ENCODE data around the gene VTI1A. TPM values are rescaled to one million over a fixed set of nuclear protein-coding genes. Genes with fewer than 3 reads are reported as not detected.
A peak's percentile ranks its signal among the peaks of the same experiment; 100 is the strongest.

Gene VTI1A
- total RNA-seq, 1 donor from 2014 or later, result 32.6 TPM

DNA sequence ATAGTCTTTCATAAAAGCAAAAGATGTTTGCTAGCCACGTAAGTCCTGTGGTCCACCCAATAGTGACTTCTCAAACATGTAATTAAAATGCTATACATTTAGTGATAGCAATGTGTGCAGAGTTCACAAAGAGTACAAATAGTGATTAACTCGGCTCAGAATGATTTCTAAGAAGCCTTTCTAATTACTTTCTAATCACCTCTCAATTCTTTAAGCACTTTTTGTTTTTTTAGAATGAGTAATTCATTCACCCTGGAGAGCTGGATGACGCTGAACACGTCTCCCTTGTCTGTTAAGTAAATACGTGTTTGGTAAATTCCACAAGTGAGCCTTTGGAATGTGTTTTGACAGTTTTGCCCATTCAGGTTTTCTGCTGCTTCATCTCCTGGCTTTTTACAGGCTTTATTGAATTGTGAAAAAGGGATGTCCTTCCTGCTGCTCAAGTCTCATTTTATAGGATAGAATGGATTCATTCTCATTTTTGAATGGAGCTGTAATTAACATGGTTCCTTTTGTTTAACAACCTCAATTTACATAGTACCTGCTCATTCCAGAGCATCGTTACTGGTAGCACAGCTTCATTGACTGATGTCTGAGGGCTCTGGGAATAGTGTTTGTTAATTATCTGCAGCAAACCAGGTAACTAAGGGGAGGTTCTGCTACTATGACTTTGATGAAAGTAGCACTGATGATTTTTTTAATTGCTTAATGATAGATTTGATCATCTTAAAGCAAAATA, 212.1 kb downstream of the VTI1A start:
- peak overlapping the region; percentile 18 for H3K27ac Mint-ChIP-seq
- DNase-seq (ENCODE audit: extremely low spot score, unreplicated experiment), result no peak
- no peaks in the 10 kb centered on the region for H3K9me3 Mint-ChIP-seq

DNA sequence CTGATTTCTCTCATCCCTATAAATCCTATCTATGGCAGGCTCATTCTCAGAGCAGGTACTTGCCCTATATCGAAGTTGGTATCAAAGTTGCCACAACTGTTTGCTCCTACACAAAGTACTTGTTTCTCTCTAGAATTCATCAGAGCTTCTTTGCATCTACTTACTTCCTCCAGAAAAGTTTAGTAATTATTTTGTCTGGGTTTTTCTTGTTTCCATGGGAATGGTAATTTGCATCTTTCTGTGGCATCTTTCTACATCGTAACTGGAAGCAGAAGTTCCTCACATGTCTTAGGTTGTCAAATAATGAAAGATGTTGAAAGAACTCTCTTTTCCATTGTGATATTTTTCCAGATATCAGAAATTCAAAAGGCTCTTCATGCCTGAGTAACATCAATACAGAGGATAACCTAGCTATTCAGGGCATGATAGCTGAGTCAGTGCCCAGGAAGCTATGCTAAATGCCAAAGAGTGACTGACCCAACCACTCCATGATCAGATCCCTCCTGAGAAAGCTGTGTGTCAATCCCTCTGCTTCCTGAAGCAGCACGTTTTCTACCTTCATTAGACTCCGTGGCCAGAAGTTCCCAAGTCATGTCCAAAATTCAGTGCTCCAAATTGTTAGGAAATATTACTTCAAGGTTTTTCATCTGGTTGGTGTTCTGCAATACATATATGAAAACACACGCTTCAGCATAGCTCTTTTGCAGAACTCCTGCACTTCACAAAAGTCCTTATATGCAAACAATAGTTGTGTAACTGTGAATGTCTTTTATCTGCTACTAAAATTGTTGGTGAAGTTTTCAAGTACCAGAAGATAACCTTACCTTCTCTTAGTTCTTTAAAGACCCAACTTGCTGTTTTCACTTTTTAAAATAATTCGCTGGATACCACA, 216.5 kb downstream of the VTI1A start:
- H3K4me3 Mint-ChIP-seq, result no peak overlapping the region
- peaks cover 6% of the 10 kb centered on the region for H3K36me3 Mint-ChIP-seq
- H3K27me3 Mint-ChIP-seq, result no peaks in the 10 kb centered on the region
- no peak overlapping the region for H3K27ac Mint-ChIP-seq
- no peaks in the 10 kb centered on the region for H3K9me3 Mint-ChIP-seq
- DNase-seq (ENCODE audit: extremely low spot score, unreplicated experiment), result no peak
- no peak for TF ChIP-seq CTCF (conservative IDR thresholded peaks at IDR 0.05)
- H3K4me1 Mint-ChIP-seq (ENCODE audit: unreplicated experiment), result peaks cover 6% of the 10 kb centered on the region

More for the DNA sequence above, 212.1 kb downstream of the VTI1A start:
- Mint-ChIP-seq H3K4me3 (no peak overlapping the region), H3K27me3 (no peaks in the 10 kb centered on the region), H3K36me3 (no peaks in the 10 kb centered on the region), H3K4me1 (ENCODE audit: unreplicated experiment) (peaks cover 6% of the 10 kb centered on the region)
- no peak for TF ChIP-seq CTCF (conservative IDR thresholded peaks at IDR 0.05)

DNA sequence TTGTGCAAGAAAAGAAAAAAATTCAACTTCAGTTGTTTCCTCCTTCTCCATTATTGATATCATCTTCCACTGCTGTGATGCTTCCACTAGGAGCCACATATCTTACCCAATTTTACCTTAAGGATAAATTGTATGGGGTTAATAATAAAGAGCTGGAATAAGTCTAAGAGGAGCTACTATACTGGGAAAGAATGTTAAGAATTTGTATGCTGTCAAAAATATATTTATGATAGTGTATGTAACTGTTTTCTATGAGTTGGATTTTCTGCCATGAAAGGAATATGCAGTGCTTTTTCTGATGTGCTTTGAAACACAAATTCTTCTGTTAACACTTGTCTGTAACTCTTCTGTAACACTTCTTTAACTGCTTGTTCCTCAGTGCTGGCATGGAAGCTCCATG, 219.1 kb downstream of the VTI1A start:
- peaks cover 12% of the 10 kb centered on the region for H3K36me3 Mint-ChIP-seq
- no peaks in the 10 kb centered on the region for H3K9me3 Mint-ChIP-seq
- H3K4me3 Mint-ChIP-seq, result no peak overlapping the region
- H3K4me1 Mint-ChIP-seq (ENCODE audit: unreplicated experiment), result no peaks in the 10 kb centered on the region
- no peak overlapping the region for H3K27ac Mint-ChIP-seq
- no peak for DNase-seq (ENCODE audit: extremely low spot score, unreplicated experiment)
- TF ChIP-seq CTCF (conservative IDR thresholded peaks at IDR 0.05), result no peak
- no peaks in the 10 kb centered on the region for H3K27me3 Mint-ChIP-seq

- DNase-seq (ENCODE audit: extremely low spot score, unreplicated experiment), result no peak
- no peak for TF ChIP-seq CTCF (conservative IDR thresholded peaks at IDR 0.05)
- peaks cover 12% of the 10 kb centered on the region for H3K36me3 Mint-ChIP-seq
- H3K9me3 Mint-ChIP-seq, result no peaks in the 10 kb centered on the region
- H3K27ac Mint-ChIP-seq, result no peak overlapping the region
- no peak overlapping the region for H3K4me3 Mint-ChIP-seq
- no peaks in the 10 kb centered on the region for H3K27me3 Mint-ChIP-seq
- H3K4me1 Mint-ChIP-seq (ENCODE audit: unreplicated experiment), result peaks cover 4% of the 10 kb centered on the region
These were observed 223.0 kb downstream of the VTI1A start for GRCh38 chr10:112669989-112670388.

DNA sequence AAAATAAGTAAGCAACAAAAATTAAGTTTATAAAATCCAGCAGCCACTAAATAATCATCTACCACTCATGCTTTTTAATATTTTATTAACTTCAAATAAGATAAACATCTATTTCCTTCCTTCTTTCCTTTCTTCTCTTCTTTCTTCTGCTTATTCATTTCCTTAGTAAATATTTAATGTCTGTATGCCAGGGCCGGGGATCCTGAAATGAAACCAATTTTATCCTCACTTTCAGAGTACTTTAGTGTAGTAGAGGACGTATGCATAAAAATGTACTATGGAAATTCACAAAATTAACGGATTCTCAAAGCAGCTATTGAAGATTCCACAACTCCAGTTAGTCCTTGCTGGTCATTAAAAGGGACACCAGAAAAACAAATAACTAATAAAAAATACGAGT, 224.7 kb downstream of the VTI1A start:
- H3K27ac Mint-ChIP-seq, result no peak overlapping the region
- DNase-seq (ENCODE audit: extremely low spot score, unreplicated experiment), result no peak
- no peaks in the 10 kb centered on the region for H3K27me3 Mint-ChIP-seq
- no peak for TF ChIP-seq CTCF (conservative IDR thresholded peaks at IDR 0.05)
- H3K9me3 Mint-ChIP-seq, result no peaks in the 10 kb centered on the region
- H3K4me3 Mint-ChIP-seq, result no peak overlapping the region
- peaks cover 12% of the 10 kb centered on the region for H3K36me3 Mint-ChIP-seq
- H3K4me1 Mint-ChIP-seq (ENCODE audit: unreplicated experiment), result peaks cover 4% of the 10 kb centered on the region
